Measurements from ENCODE around the gene TAF8. TPM values are rescaled to one million over a fixed set of nuclear protein-coding genes. Genes with fewer than 3 reads are reported as not detected.

Gene TAF8
- polyA plus RNA-seq, 1 of the 3 experiments (the other 2 are of a cell fraction): 27.8 TPM

- Histone ChIP-seq H3K27me3 (ENCODE audit: insufficient read depth) (no peaks in the 10 kb centered on the region), H3K79me2 (ENCODE audit: insufficient read depth) (peaks cover 11% of the 10 kb centered on the region; the same call in 1 of the 2 replicates), H3K27ac (ENCODE audit: low read depth in 2 of 2, low read length in 1 of 2) (no peak overlapping the region), H4K20me1 (ENCODE audit: insufficient read depth) (no peaks in the 10 kb centered on the region), H3F3A (replicated peaks; ENCODE audit: insufficient read depth) (peaks cover 9% of the 10 kb centered on the region), H3K36me3 (replicated peaks in 1 of 2; ENCODE audit: control insufficient read depth in 1 of 2, insufficient read depth in 2 of 2, low read length in 1 of 2) (peaks cover 0 to 7% of the 10 kb centered on the region in 2 experiments), H3K9me3 (no peaks in the 10 kb centered on the region), H2AFZ (ENCODE audit: low read depth) (no peak overlapping the region), H3K9ac (no peak overlapping the region), H3K4me2 (peak overlapping the region; percentile 99; the same call in 1 of the 2 replicates), H3K9me2 (no peaks in the 10 kb centered on the region), H3K4me3 (ENCODE audit: low read depth in 2 of 2, low read length in 1 of 2) (no peak overlapping the region), H3K4me1 (ENCODE audit: control insufficient read depth in 1 of 2, insufficient read depth in 2 of 2, low read depth in 1 of 2, low read length in 1 of 2) (peaks cover 11 to 13% of the 10 kb centered on the region in 2 experiments; a peak in 2 of 4 replicates)
- DNase-seq: no peak
- 90% methylated on average over 4 of the region's 4 CpGs for WGBS (ENCODE audit: low lambda C conversion rate)
- CTCF ChIA-PET: interaction anchor here (0.6 to 9.1 kb wide), 6 partner anchors 110 to 416 kb away, joined by 3 to 118 read pairs (median 6); partner anchors contain the start of genes BYSL, MED20, PRICKLE4 and TOMM6
- POLR2A ChIA-PET: interaction anchor here (1.2 to 1.4 kb wide), 2 partner anchors 126 to 268 kb away, joined by 3 to 6 read pairs; partner anchors contain the start of genes BYSL, FRS3 and MED20
- no peak for TF ChIP-seq USF1 (IDR thresholded peaks at IDR 0.05; ENCODE audit: borderline replicate concordance, low read depth)
- no peak for TF ChIP-seq GABPA (IDR thresholded peaks at IDR 0.05; ENCODE audit: low read depth)
- no peak for TF ChIP-seq TAF1 (IDR thresholded peaks at IDR 0.05; ENCODE audit: borderline replicate concordance, low read depth, low read length)
- TF ChIP-seq REST (IDR thresholded peaks at IDR 0.05; ENCODE audit: low read depth, low read length): no peak
These were observed 3.1 kb upstream of the TAF8 start for GRCh38 chr6:42047213-42047590.

- POLR2A ChIA-PET: interaction anchor here (1.2 to 1.4 kb wide), 3 partner anchors 108 to 268 kb away, joined by 3 to 6 read pairs (median 3); partner anchors contain the start of genes BYSL, FRS3 and MED20
- Histone ChIP-seq H3K4me3 (ENCODE audit: low read depth in 2 of 2, low read length in 1 of 2) (peak overlapping the region; percentile 73 to 82), H4K20me1 (ENCODE audit: insufficient read depth) (no peaks in the 10 kb centered on the region), H3K4me2 (peak overlapping the region; percentile 99), H2AFZ (ENCODE audit: low read depth) (peak overlapping the region; percentile 99), H3K9ac (peak overlapping the region; percentile 74), H3K79me2 (ENCODE audit: insufficient read depth) (peaks cover 17% of the 10 kb centered on the region; the same call in 1 of the 2 replicates), H3K27ac (ENCODE audit: low read depth in 2 of 2, low read length in 1 of 2) (no peak overlapping the region), H3K36me3 (replicated peaks in 1 of 2; ENCODE audit: control insufficient read depth in 1 of 2, insufficient read depth in 2 of 2, low read length in 1 of 2) (peaks cover 3 to 12% of the 10 kb centered on the region in 2 experiments), H3K27me3 (ENCODE audit: insufficient read depth) (no peaks in the 10 kb centered on the region), H3K4me1 (ENCODE audit: control insufficient read depth in 1 of 2, insufficient read depth in 2 of 2, low read depth in 1 of 2, low read length in 1 of 2) (peaks cover 11 to 13% of the 10 kb centered on the region in 2 experiments; a peak in 2 of 4 replicates), H3K9me3 (no peaks in the 10 kb centered on the region), H3K9me2 (no peaks in the 10 kb centered on the region), H3F3A (replicated peaks; ENCODE audit: insufficient read depth) (peaks cover 9% of the 10 kb centered on the region)
- TF ChIP-seq SMC3 (IDR thresholded peaks at IDR 0.05; ENCODE audit: low read depth, low read length) (no peak), GATA2 (CRISPR knock-in tag; IDR thresholded peaks at IDR 0.05) (no peak), REST (IDR thresholded peaks at IDR 0.05; ENCODE audit: low read depth, low read length) (no peak), CTCF (IDR thresholded peaks at IDR 0.05) (no peak), RXRA (IDR thresholded peaks at IDR 0.05; ENCODE audit: borderline replicate concordance, low read depth) (no peak), RFX5 (IDR thresholded peaks at IDR 0.05; ENCODE audit: low read length) (no peak)
- WGBS (ENCODE audit: low lambda C conversion rate): 7% methylated on average over 7 of the region's 8 CpGs
- CTCF ChIA-PET: interaction anchor here (0.7 to 9.1 kb wide), 8 partner anchors 108 to 359 kb away, joined by 3 to 118 read pairs (median 4); partner anchors contain the start of genes BYSL, MED20, PRICKLE4 and TOMM6
- DNase-seq: peak; percentile 53
These were observed 2.4 kb upstream of the TAF8 start for GRCh38 chr6:42047790-42048405.

Data from SK-N-SH (cell line).